HFFc6 (cell line): ENCODE results near the gene KANSL1. TPM values are rescaled to one million over a fixed set of nuclear protein-coding genes. Genes with fewer than 3 reads are reported as not detected.

Experiments
- DNase-seq: peaks from one replicate; pipeline ENCODE4 v3.0.0-alpha.2; 2018
- H3K27ac Mint-ChIP-seq: 2 replicates; pipeline ENCODE4 v1.8.0; 2020; ENCODE audit warnings: mild to moderate bottlenecking, mixed read lengths
- H3K27me3 Mint-ChIP-seq: 2 replicates; pipeline ENCODE4 v1.8.0; 2021; ENCODE audit warnings: mild to moderate bottlenecking, moderate library complexity, mixed read lengths; ENCODE audit not compliant: insufficient read depth
- H3K36me3 Mint-ChIP-seq: 2 replicates; pipeline ENCODE4 v1.8.0; 2021; ENCODE audit warnings: low read depth, mixed read lengths
- H3K4me1 Mint-ChIP-seq: 2 replicates; pipeline ENCODE4 v1.8.0; 2020; ENCODE audit warnings: low read depth, mixed read lengths
- H3K4me3 Mint-ChIP-seq: 2 replicates; pipeline ENCODE4 v1.8.0; 2020; ENCODE audit warnings: mild to moderate bottlenecking, moderate library complexity, mixed read lengths
- H3K9me3 Mint-ChIP-seq: 2 replicates; pipeline ENCODE4 v1.8.0; 2020; ENCODE audit warnings: mild to moderate bottlenecking, mixed read lengths
- CTCF ChIP-seq: fragments of 200-600 bp; sonication (generic); IDR thresholded peaks from 2 replicates; pipeline ENCODE4 v1.5.0; 2021; ENCODE audit warnings: antibody characterized with exemption, mild to moderate bottlenecking
- total RNA-seq, 6 experiments: library from RNA; stranded (reverse); fragmentation: NEBNext Ultra II Directional; extraction: Animal tissue kit (Norgen Biotek cat#: 25700); gene quantifications; 2 replicates in 1 of 6; 3 replicates in 5 of 6; pipeline ENCODE4 v1.2.3, GENCODE V29; 2021

KANSL1 gene
- total RNA-seq, 6 experiments from 2014 or later = 23.8 to 33.0 (median 27.7) TPM

GRCh38 chr17:46148247-46148646, 45.0 kb downstream of the KANSL1 start:
- Mint-ChIP-seq H3K4me1 (peaks cover 41% of the 10 kb centered on the region), H3K9me3 (no peaks in the 10 kb centered on the region), H3K36me3 (no peaks in the 10 kb centered on the region), H3K4me3 (no peak overlapping the region), H3K27me3 (no peaks in the 10 kb centered on the region), H3K27ac (no peak overlapping the region; the same call in 1 of the 2 replicates)
- TF ChIP-seq CTCF = no peak
- no peak for DNase-seq

- no peaks in the 10 kb centered on the region for H3K36me3 Mint-ChIP-seq
- H3K4me1 Mint-ChIP-seq = peaks cover 35% of the 10 kb centered on the region
- TF ChIP-seq CTCF = no peak
- no peaks in the 10 kb centered on the region for H3K27me3 Mint-ChIP-seq
- H3K27ac Mint-ChIP-seq = no peak overlapping the region
- DNase-seq = no peak
- no peak overlapping the region for H3K4me3 Mint-ChIP-seq
- H3K9me3 Mint-ChIP-seq = no peaks in the 10 kb centered on the region
Measured at GRCh38 chr17:46147296-46147695, 45.9 kb downstream of the KANSL1 start.

DNA sequence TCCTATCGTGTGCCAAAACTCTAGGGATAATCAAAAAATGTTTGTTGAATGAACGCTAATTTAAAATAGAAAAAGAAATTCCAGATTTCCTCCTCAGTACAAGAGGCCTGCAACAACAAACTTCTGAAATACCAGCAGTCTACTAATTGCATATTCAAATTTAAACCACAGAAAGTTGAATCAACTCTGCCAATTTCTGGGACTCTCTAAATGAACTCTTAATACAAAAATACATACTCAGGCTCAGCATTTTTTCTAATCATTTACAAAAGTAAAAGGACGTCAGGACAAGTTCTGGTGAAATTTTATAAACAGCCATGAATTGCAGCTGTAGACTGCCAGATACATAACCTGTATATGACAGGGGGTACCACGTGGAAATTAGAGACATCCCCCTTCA, 49.0 kb downstream of the KANSL1 start:
- no peaks in the 10 kb centered on the region for H3K36me3 Mint-ChIP-seq
- H3K4me3 Mint-ChIP-seq = no peak overlapping the region
- H3K27me3 Mint-ChIP-seq = no peaks in the 10 kb centered on the region
- no peak overlapping the region for H3K27ac Mint-ChIP-seq
- no peak for DNase-seq
- peaks cover 36% of the 10 kb centered on the region for H3K4me1 Mint-ChIP-seq
- no peak for TF ChIP-seq CTCF
- H3K9me3 Mint-ChIP-seq = no peaks in the 10 kb centered on the region

- no peak overlapping the region for H3K27ac Mint-ChIP-seq
- no peak overlapping the region for H3K4me3 Mint-ChIP-seq
- DNase-seq = no peak
- no peaks in the 10 kb centered on the region for H3K9me3 Mint-ChIP-seq
- no peak for TF ChIP-seq CTCF
- H3K27me3 Mint-ChIP-seq = no peaks in the 10 kb centered on the region
- H3K36me3 Mint-ChIP-seq = no peaks in the 10 kb centered on the region
- H3K4me1 Mint-ChIP-seq = peaks cover 40% of the 10 kb centered on the region
Measured at GRCh38 chr17:46143827-46144236, 49.4 kb downstream of the KANSL1 start.

DNA sequence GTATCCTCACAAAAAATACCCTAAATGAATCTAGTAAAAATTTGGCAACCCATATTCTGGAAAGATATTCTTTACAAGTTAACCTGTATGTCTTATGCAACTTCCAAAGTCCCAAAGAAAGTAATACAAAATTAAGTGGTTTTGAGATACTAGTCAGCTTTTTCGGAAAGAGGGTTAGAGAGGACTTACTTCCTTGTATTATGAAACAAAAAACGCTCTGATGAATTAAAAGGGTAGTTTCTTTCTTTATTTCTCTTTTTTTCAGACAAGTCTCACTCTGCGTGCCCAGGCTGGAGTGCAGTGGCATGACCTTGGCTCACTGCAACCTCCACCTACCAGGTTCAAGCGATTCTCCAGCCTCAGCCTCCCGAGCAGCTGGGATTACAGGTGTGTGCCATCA, 51.6 kb downstream of the KANSL1 start:
- Mint-ChIP-seq H3K4me1 (peaks cover 61% of the 10 kb centered on the region), H3K27me3 (no peaks in the 10 kb centered on the region), H3K9me3 (no peaks in the 10 kb centered on the region), H3K4me3 (no peak overlapping the region), H3K36me3 (no peaks in the 10 kb centered on the region), H3K27ac (no peak overlapping the region)
- TF ChIP-seq CTCF = no peak
- DNase-seq = no peak

GRCh38 chr17:46140645-46141197, 52.5 kb downstream of the KANSL1 start:
- no peak overlapping the region for H3K27ac Mint-ChIP-seq
- H3K4me3 Mint-ChIP-seq = no peak overlapping the region
- no peaks in the 10 kb centered on the region for H3K9me3 Mint-ChIP-seq
- TF ChIP-seq CTCF = no peak
- H3K36me3 Mint-ChIP-seq = no peaks in the 10 kb centered on the region
- no peak for DNase-seq
- no peaks in the 10 kb centered on the region for H3K27me3 Mint-ChIP-seq
- peaks cover 65% of the 10 kb centered on the region for H3K4me1 Mint-ChIP-seq
